HepG2 (cell line): Measurements from ENCODE around the gene TNK1. TPM values are rescaled to one million over a fixed set of nuclear protein-coding genes. Genes with fewer than 3 reads are reported as not detected.

Experiments
- ARHGAP35 ChIP-seq: sonication (generic); formaldehyde crosslinking; IDR thresholded peaks from 2 replicates; pipeline ENCODE4 v1.9.0; 2022; ENCODE audit warnings: mild to moderate bottlenecking, inconsistent platforms, moderate library complexity, missing genetic modification reagents, borderline replicate concordance
- CCDC6 ChIP-seq: sonication (generic); formaldehyde crosslinking; IDR thresholded peaks from 2 replicates; pipeline ENCODE4 v1.8.1; 2022; ENCODE audit warnings: mild to moderate bottlenecking, missing genetic modification reagents, moderate library complexity
- HHEX ChIP-seq: IDR thresholded peaks from 2 replicates; pipeline ENCODE4 v1.6.1; 2016; ENCODE audit warnings: control low read depth
- KLF6 ChIP-seq: IDR thresholded peaks from 2 replicates; pipeline ENCODE4 v1.8.0; 2016; ENCODE audit warnings: missing biosample characterization, missing genetic modification reagents
- MIER2 ChIP-seq: IDR thresholded peaks from 2 replicates; pipeline ENCODE4 v1.6.1; 2016; ENCODE audit warnings: missing biosample characterization, missing genetic modification reagents
- MYC ChIP-seq: sonication (generic); formaldehyde crosslinking; IDR thresholded peaks from 2 replicates; pipeline ENCODE4 v1.9.0; 2021; ENCODE audit warnings: missing genetic modification reagents, borderline replicate concordance
- NFATC3 ChIP-seq: sonication (generic); formaldehyde crosslinking; IDR thresholded peaks from 2 replicates; pipeline ENCODE4 v1.5.1; 2020; ENCODE audit warnings: mild to moderate bottlenecking, missing genetic modification reagents
- NFYC ChIP-seq: IDR thresholded peaks from 2 replicates; pipeline ENCODE4 v1.6.1; 2016; ENCODE audit warnings: missing genetic modification reagents, missing compliant biosample characterization
- POLR2G ChIP-seq: fragments of 200-400 bp; formaldehyde crosslinking; IDR thresholded peaks from 2 replicates; pipeline ENCODE4 v1.6.1; 2018; ENCODE audit warnings: mild to moderate bottlenecking, low read depth, low read length, moderate library complexity
- YEATS2 ChIP-seq: sonication (generic); formaldehyde crosslinking; IDR thresholded peaks from 2 replicates; pipeline ENCODE4 v1.4.0; 2020; ENCODE audit warnings: missing genetic modification reagents, borderline replicate concordance
- ZFP1 ChIP-seq: IDR thresholded peaks from 2 replicates; pipeline ENCODE4 v1.6.1; 2016
- ZMAT3 ChIP-seq: sonication (generic); formaldehyde crosslinking; conservative IDR thresholded peaks from 2 replicates; pipeline ENCODE4 v1.7.0; 2021; ENCODE audit warnings: missing genetic modification reagents
- ZNF232 ChIP-seq: sonication (generic); formaldehyde crosslinking; IDR thresholded peaks from 2 replicates; pipeline ENCODE4 v1.4.0; 2020; ENCODE audit warnings: missing genetic modification reagents, borderline replicate concordance
- ZNF331 ChIP-seq: sonication (generic); formaldehyde crosslinking; IDR thresholded peaks from 2 replicates; pipeline ENCODE4 v1.4.0; 2020; ENCODE audit warnings: missing genetic modification reagents
- ZNF407 ChIP-seq: sonication (generic); formaldehyde crosslinking; IDR thresholded peaks from one replicate; pipeline ENCODE4 v1.5.1; 2020; ENCODE audit warnings: mild to moderate bottlenecking, missing genetic modification reagents; ENCODE audit errors: not compliant biosample characterization
- ZNF557 ChIP-seq: sonication (generic); formaldehyde crosslinking; IDR thresholded peaks from 2 replicates; pipeline ENCODE4 v1.4.0; 2020; ENCODE audit warnings: missing genetic modification reagents
- ZNF670 ChIP-seq: sonication (generic); formaldehyde crosslinking; IDR thresholded peaks from 2 replicates; pipeline ENCODE4 v1.8.0; 2022; ENCODE audit warnings: mild to moderate bottlenecking, missing genetic modification reagents, borderline replicate concordance
- polyA plus RNA-seq, 8 experiments: library from polyadenylated mRNA; depleted of rRNA in 3 of 8; stranded (reverse) in 7 of 8; unstranded in 1 of 8; fragments of >200 nt; fragmentation: Illumina TruSeq in 4 of 8; extraction: Trizol in 4 of 8; gene quantifications; 2 replicates each; pipeline versions ENCODE4 v1.2.1 to v1.2.3, GENCODE V29; 2011 to 2016; ENCODE audit warnings: low read depth in 4 of 8, missing spikeins in 1 of 8, mixed read lengths in 1 of 8; ENCODE audit not compliant: insufficient read depth in 1 of 8
- total RNA-seq, 5 experiments: library from RNA; depleted of rRNA; stranded (reverse); fragments of >200 nt; fragmentation: Illumina TruSeq; extraction: Trizol; gene quantifications; 2 replicates each; pipeline ENCODE4 v1.2.3, GENCODE V29; 2016; ENCODE audit warnings: low read depth in 1 of 5
- TF ChIP-seq, protein P1 (sequence below): sonication (generic); formaldehyde crosslinking; IDR thresholded peaks from 2 replicates; pipeline ENCODE4 v1.8.1; 2023; ENCODE audit warnings: missing genetic modification reagents, inconsistent platforms, borderline replicate concordance
- TF ChIP-seq, protein P2 (sequence below): sonication (generic); formaldehyde crosslinking; IDR thresholded peaks from 2 replicates; pipeline ENCODE4 v1.5.0; 2020; ENCODE audit warnings: mild to moderate bottlenecking, missing genetic modification reagents, moderate library complexity

TNK1 gene
- total and polyA plus RNA-seq, 2 of the 13 experiments (the other 11 are each of a cell fraction or from before 2014, with no cell fraction given): 2.0 to 3.5 TPM

DNA sequence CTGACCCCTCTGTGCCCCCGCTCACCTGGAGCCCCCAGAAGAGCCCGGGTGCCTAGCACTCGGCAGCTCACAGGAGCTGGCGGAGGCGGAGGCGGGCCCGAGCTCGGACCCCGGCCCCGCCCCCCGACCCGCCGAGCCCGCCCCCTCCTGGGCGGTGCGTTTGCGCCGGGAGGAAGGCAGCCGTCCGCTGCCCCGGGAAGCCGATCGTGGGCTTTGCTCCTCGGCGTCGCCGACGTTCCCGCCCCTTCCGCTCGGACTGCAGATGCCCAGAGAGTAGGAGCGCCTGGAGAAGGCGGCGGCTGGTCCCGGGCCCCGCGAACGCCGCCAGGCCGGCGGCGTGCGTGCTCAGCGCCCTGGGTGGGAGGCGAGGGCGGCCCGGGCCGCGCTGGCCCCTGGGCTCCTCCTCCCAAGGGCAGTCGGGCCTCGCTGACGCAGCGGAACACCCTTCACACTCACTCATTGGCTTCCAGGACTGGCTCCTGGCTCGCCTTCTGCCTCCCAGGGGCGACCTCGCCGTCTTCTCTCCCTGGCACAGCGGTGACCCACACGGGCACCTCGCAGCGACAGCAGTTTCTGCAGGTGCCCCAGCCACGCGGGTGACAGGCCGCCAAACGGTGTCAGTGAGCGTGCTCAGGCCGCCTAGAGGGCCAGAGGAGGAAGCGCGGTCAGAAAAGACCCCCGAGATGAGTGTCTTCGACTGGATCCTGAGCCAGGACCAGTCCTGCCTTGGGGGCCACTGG is 13.7 kb downstream of the TNK1 start, which contains the start of gene PLSCR3 (continued):
- TF ChIP-seq ZMAT3 (CRISPR knock-in tag): no peak
- TF ChIP-seq ZNF557 (CRISPR knock-in tag): no peak
- peak; percentile 36 for TF ChIP-seq ZNF331
- TF ChIP-seq ZNF670 (CRISPR knock-in tag): no peak
- TF ChIP-seq POLR2G: peak; percentile 85
- TF ChIP-seq ZNF232 (CRISPR knock-in tag): no peak
- TF ChIP-seq, protein P1, sequence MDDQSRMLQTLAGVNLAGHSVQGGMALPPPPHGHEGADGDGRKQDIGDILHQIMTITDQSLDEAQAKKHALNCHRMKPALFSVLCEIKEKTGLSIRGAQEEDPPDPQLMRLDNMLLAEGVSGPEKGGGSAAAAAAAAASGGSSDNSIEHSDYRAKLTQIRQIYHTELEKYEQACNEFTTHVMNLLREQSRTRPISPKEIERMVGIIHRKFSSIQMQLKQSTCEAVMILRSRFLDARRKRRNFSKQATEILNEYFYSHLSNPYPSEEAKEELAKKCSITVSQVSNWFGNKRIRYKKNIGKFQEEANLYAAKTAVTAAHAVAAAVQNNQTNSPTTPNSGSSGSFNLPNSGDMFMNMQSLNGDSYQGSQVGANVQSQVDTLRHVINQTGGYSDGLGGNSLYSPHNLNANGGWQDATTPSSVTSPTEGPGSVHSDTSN (CRISPR knock-in tag): no peak
- peak; percentile 46; the same call in 1 of the 2 replicates for TF ChIP-seq YEATS2 (CRISPR knock-in tag)
- no peak for TF ChIP-seq ZFP1 (CRISPR knock-in tag)
- peak; percentile 26; the same call in 1 of the 2 replicates for TF ChIP-seq NFATC3 (CRISPR knock-in tag)
- peak; percentile 33; the same call in 1 of the 2 replicates for TF ChIP-seq ARHGAP35 (CRISPR knock-in tag)
- 0 out of 2 replicates have a peak, but pooled peaks have one; percentile 63 for TF ChIP-seq CCDC6
- TF ChIP-seq HHEX (CRISPR knock-in tag): no peak
- peak; percentile 61; the same call in 1 of the 2 replicates for TF ChIP-seq KLF6 (CRISPR knock-in tag)
- TF ChIP-seq MIER2 (CRISPR knock-in tag): no peak; the same call in 1 of the 2 replicates
- TF ChIP-seq, protein P2, sequence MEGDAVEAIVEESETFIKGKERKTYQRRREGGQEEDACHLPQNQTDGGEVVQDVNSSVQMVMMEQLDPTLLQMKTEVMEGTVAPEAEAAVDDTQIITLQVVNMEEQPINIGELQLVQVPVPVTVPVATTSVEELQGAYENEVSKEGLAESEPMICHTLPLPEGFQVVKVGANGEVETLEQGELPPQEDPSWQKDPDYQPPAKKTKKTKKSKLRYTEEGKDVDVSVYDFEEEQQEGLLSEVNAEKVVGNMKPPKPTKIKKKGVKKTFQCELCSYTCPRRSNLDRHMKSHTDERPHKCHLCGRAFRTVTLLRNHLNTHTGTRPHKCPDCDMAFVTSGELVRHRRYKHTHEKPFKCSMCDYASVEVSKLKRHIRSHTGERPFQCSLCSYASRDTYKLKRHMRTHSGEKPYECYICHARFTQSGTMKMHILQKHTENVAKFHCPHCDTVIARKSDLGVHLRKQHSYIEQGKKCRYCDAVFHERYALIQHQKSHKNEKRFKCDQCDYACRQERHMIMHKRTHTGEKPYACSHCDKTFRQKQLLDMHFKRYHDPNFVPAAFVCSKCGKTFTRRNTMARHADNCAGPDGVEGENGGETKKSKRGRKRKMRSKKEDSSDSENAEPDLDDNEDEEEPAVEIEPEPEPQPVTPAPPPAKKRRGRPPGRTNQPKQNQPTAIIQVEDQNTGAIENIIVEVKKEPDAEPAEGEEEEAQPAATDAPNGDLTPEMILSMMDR (CRISPR knock-in tag): peak; percentile 53
- peak; percentile 81; the same call in 1 of the 2 replicates for TF ChIP-seq MYC (CRISPR knock-in tag)
- peak; percentile 88 for TF ChIP-seq ZNF407 (CRISPR knock-in tag)
- 0 out of 2 replicates have a peak, but pooled peaks have one; percentile 36 for TF ChIP-seq NFYC (CRISPR knock-in tag)
